Right lobe of liver (tissue), 6 donors: ENCODE data around the gene LRMDA. TPM values are rescaled to one million over a fixed set of nuclear protein-coding genes. Genes with fewer than 3 reads are reported as not detected.

Experiments
- ATAC-seq, 4 donors: fragments of 200-7000 bp; cut with Tn5 transposase; one replicate each; pipeline ENCODE4 v1.9.1; 2020; ENCODE audit warnings: mild to moderate bottlenecking in 4 of 4, moderate library complexity in 4 of 4
- DNase-seq, 3 donors: peaks; one replicate each; pipeline ENCODE4 v3.0.0-alpha.2; 2020
- H3K27ac ChIP-seq, 3 donors: fragments of 200-600 bp; one replicate each; pipeline ENCODE4 v1.8.0; 2022
- H3K27me3 ChIP-seq, 2 donors: fragments of 200-600 bp; one replicate each; pipeline ENCODE4 v1.8.0; 2022
- H3K36me3 ChIP-seq, 4 donors: fragments of 200-600 bp; sonication (generic) in 1 of 4; one replicate each; pipeline versions ENCODE4 v1.5.1 to v1.8.0; 2017 to 2022; ENCODE audit warnings: control low read depth in 1 of 4
- H3K4me1 ChIP-seq, 4 donors: fragments of 200-600 bp; sonication (generic) in 1 of 4; one replicate each; pipeline versions ENCODE4 v1.5.1 to v1.8.0; 2017 to 2022; ENCODE audit warnings: control low read depth in 1 of 4
- H3K4me3 ChIP-seq, 3 donors: fragments of 200-600 bp; one replicate each; pipeline ENCODE4 v1.8.0; 2022
- H3K9me3 ChIP-seq, 4 donors: fragments of 200-600 bp; sonication (generic) in 1 of 4; one replicate each; pipeline versions ENCODE4 v1.5.1 to v1.8.0; 2017 to 2022; ENCODE audit warnings: control low read depth in 1 of 4
- CTCF ChIP-seq, 4 donors: fragments of 200-600 bp in 3 of 4; fragments of 450-650 bp in 1 of 4; IDR thresholded peaks; one replicate each; pipeline versions ENCODE4 v1.5.1 to v1.8.0; 2016 to 2022; ENCODE audit warnings: antibody characterized with exemption in 4 of 4, mild to moderate bottlenecking in 2 of 4
- POLR2A ChIP-seq: fragments of 450-650 bp; IDR thresholded peaks from one replicate; pipeline ENCODE4 v1.6.1; 2017; ENCODE audit warnings: antibody characterized with exemption, mild to moderate bottlenecking
- WGBS: methylation state at CpG from one replicate; pipeline ENCODE4 v1.1.6; 2018; ENCODE audit warnings: low coverage, low lambda C conversion rate; ENCODE audit not compliant: insufficient coverage; ENCODE audit errors: missing lambda C conversion rate; 5-methylcytosine and 5-hydroxymethylcytosine counted together
- intact Hi-C, 2 donors: fragments of 100-400 bp; cut with DNase I; formaldehyde crosslinking; loops; one replicate each; pipeline versions ENCODE4 v1.11.2 to v1.14.1; 2022
- total RNA-seq, 6 experiments: library from RNA; depleted of rRNA in 2 of 6; stranded (reverse); fragments of >200 nt in 2 of 6; fragmentation: NEBNext Ultra II Directional in 3 of 6; extraction: Animal tissue kit (Norgen Biotek cat#: 25700) in 3 of 6; gene quantifications; one replicate each; pipeline versions ENCODE4 v1.1.0 to v1.2.4, GENCODE V29; 2016 to 2023
- donor health status: DM: no; HTN: yes; CAD: no.
- donor health status: DM: no; HTN: no; CAD: no.
- donor health status: DM: no; HTN: no; CAD: no.
- donor health status: DM: no; HTN: yes; CAD: no.
- donor health status: DM: no; HTN: yes; CAD: no.

LRMDA gene
- total RNA-seq, 6 experiments from 2014 or later = 9.9 to 19.9 (median 16.3) TPM

GRCh38 chr10:76010703-76011102 is 579.3 kb downstream of the LRMDA start:
- H3K27me3 ChIP-seq = no peaks in the 10 kb centered on the region
- H3K9me3 ChIP-seq = no peaks in the 10 kb centered on the region
- TF ChIP-seq CTCF (IDR thresholded peaks at IDR 0.05) (no peak), POLR2A (no peak)
- no peak for ATAC-seq
- DNase-seq = no peak
- H3K27ac ChIP-seq = no peak overlapping the region
- intact Hi-C loops = no loop called here
- H3K4me1 ChIP-seq = no peaks in the 10 kb centered on the region
- no peaks in the 10 kb centered on the region for H3K36me3 ChIP-seq
- WGBS = 90% methylated on average over 3 of the region's 3 CpGs
- H3K4me3 ChIP-seq = no peak overlapping the region

DNA sequence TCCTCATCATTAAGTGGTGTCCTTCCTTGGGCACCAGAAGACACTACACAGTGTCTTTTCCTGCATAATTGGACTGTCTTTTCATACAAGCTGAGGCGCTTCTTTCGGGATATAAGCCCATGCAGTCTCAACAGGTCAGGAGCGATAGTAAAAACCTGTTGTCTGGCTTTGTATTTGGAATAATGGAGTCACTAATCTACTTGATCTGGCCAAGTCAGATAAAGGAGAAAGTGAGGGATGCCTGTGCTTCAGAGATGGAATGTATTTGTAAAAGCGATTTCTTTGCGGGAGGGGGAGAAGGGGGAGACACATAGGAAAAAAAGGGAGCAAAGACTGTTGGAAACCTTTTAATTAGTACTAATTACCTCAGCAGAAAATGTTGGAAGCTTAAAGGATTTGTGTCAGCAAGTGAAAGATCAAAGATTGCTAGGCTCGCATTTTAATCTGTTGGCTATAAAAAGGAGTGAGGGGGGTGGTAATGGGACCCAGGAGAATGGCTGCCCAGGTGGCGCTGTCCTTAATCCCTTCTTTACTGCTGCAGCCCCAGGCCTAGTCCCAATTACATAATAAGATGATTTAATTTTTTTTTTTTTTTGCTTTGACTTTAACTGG is 581.4 kb downstream of the LRMDA start:
- Histone ChIP-seq H3K27ac (no peak overlapping the region), H3K9me3 (no peaks in the 10 kb centered on the region), H3K4me1 (no peaks in the 10 kb centered on the region), H3K36me3 (no peaks in the 10 kb centered on the region), H3K27me3 (no peaks in the 10 kb centered on the region), H3K4me3 (no peak overlapping the region)
- ATAC-seq = no peak
- WGBS = 90% methylated on average over 7 of the region's 7 CpGs
- TF ChIP-seq POLR2A = no peak
- TF ChIP-seq CTCF (IDR thresholded peaks at IDR 0.05) = no peak
- DNase-seq = no peak
- intact Hi-C loops = no loop called here

GRCh38 chr10:76015245-76015644 is 583.8 kb downstream of the LRMDA start:
- 81% methylated on average over 3 of the region's 5 CpGs for WGBS
- ATAC-seq = no peak

GRCh38 chr10:76017026-76017732 is 585.8 kb downstream of the LRMDA start:
- H3K4me1 ChIP-seq = peaks cover 0 to 3% (median 0%) of the 10 kb centered on the region in 4 donors
- H3K36me3 ChIP-seq = no peaks in the 10 kb centered on the region
- DNase-seq (no peak), ATAC-seq (peak in 1 of 4 donors; percentile 21)
- H3K4me3 ChIP-seq = no peak overlapping the region
- H3K27ac ChIP-seq = no peak overlapping the region
- H3K27me3 ChIP-seq = no peaks in the 10 kb centered on the region
- no peaks in the 10 kb centered on the region for H3K9me3 ChIP-seq
- no peak for TF ChIP-seq CTCF (IDR thresholded peaks at IDR 0.05)
- TF ChIP-seq POLR2A = no peak
- WGBS = 83% methylated on average over 14 of the region's 14 CpGs
- intact Hi-C loops = no loop called here

More at GRCh38 chr10:76015245-76015644, 583.8 kb downstream of the LRMDA start:
- Histone ChIP-seq H3K36me3 (no peaks in the 10 kb centered on the region), H3K27ac (no peak overlapping the region), H3K4me3 (no peak overlapping the region), H3K4me1 (peaks cover 0 to 3% (median 0%) of the 10 kb centered on the region in 4 donors), H3K9me3 (no peaks in the 10 kb centered on the region), H3K27me3 (no peaks in the 10 kb centered on the region)
- intact Hi-C loops = no loop called here
- no peak for DNase-seq
- TF ChIP-seq CTCF (IDR thresholded peaks at IDR 0.05) (no peak), POLR2A (no peak)
